Measurements from ENCODE around the gene NXPH1. TPM values are rescaled to one million over a fixed set of nuclear protein-coding genes. Genes with fewer than 3 reads are reported as not detected.

The NXPH1 gene
- polyA plus RNA-seq, 1 of the 3 experiments (the other 2 are of a cell fraction) = not detected

DNA sequence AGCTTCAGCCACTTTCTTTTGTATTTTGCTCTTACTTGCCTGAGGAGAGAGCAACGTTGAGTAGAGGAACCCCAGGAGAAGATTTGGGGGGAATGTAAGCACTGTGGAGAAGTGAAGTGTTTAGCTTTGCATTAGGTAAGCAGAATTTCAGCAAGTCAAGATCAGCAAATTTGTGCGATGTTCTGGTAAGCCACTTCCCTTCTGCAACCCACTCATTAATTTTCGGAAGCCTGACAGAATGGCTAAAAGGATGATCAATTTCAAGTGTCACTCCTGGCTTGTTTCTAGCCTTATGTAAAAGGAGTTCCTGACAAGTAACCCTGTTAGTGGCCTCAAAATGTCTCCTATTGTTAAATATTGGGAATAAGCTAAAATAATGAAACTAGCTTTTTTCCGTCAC lies 48.5 kb upstream of the NXPH1 start (continued):
- TF ChIP-seq, protein P1, sequence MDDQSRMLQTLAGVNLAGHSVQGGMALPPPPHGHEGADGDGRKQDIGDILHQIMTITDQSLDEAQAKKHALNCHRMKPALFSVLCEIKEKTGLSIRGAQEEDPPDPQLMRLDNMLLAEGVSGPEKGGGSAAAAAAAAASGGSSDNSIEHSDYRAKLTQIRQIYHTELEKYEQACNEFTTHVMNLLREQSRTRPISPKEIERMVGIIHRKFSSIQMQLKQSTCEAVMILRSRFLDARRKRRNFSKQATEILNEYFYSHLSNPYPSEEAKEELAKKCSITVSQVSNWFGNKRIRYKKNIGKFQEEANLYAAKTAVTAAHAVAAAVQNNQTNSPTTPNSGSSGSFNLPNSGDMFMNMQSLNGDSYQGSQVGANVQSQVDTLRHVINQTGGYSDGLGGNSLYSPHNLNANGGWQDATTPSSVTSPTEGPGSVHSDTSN (IDR thresholded peaks at IDR 0.05) = no peak
- no peak for TF ChIP-seq TEAD4 (IDR thresholded peaks at IDR 0.05; ENCODE audit: borderline replicate concordance, insufficient read depth)
- no peak for TF ChIP-seq RXRA (IDR thresholded peaks at IDR 0.05; ENCODE audit: borderline replicate concordance, low read depth)
- no peak for TF ChIP-seq RCOR1 (IDR thresholded peaks at IDR 0.05; ENCODE audit: low read length)

DNA sequence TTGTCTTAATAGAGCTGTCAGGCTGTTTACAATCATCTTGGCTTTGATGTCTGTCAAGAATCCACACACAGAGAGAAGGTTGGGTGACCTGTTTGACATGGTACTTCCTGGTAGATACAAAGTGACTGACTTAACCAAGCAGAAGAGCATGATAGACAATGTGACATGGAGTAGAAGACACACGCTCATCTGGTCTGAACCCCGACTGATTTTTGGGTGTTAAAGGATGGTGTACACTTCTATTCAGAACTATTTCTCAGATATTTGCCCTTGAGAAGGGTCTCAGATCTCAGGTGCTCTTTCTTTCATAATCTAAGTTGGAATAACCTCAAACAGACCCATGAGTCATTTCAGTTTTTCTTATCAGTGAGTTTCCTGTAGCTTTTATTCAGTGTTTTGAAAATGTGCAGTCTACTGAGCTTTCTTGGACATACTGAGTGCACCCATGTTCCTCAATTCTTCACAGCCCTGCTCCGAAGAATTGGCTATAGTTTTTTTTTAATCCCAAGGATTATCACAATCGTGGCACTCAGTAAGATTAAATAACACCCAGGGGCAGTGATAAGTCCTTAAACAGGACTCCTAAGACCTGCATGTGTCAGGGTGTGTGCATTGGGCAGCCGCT lies 46.4 kb upstream of the NXPH1 start:
- no peaks in the 10 kb centered on the region for H3K36me3 ChIP-seq (replicated peaks in 1 of 2; ENCODE audit: control insufficient read depth in 1 of 2, insufficient read depth in 2 of 2, low read length in 1 of 2)
- 22% methylated on average over 5 of the region's 5 CpGs for WGBS (ENCODE audit: low lambda C conversion rate)
- no peak overlapping the region for H3K4me3 ChIP-seq (ENCODE audit: low read depth in 2 of 2, low read length in 1 of 2)
- no peaks in the 10 kb centered on the region for H4K20me1 ChIP-seq (ENCODE audit: insufficient read depth)
- TF ChIP-seq POLR2AphosphoS5 (IDR thresholded peaks at IDR 0.05; ENCODE audit: low read depth, low read length) (no peak), TAF1 (IDR thresholded peaks at IDR 0.05; ENCODE audit: borderline replicate concordance, low read depth, low read length) (no peak), FOXJ3 (CRISPR knock-in tag; IDR thresholded peaks at IDR 0.05) (no peak), EZH2phosphoT487 (IDR thresholded peaks at IDR 0.05; ENCODE audit: borderline replicate concordance, low read depth) (no peak), GATA2 (CRISPR knock-in tag; IDR thresholded peaks at IDR 0.05) (no peak), RFX5 (IDR thresholded peaks at IDR 0.05; ENCODE audit: low read length) (no peak), RCOR1 (IDR thresholded peaks at IDR 0.05; ENCODE audit: low read length) (no peak)
- TF ChIP-seq, protein P2, sequence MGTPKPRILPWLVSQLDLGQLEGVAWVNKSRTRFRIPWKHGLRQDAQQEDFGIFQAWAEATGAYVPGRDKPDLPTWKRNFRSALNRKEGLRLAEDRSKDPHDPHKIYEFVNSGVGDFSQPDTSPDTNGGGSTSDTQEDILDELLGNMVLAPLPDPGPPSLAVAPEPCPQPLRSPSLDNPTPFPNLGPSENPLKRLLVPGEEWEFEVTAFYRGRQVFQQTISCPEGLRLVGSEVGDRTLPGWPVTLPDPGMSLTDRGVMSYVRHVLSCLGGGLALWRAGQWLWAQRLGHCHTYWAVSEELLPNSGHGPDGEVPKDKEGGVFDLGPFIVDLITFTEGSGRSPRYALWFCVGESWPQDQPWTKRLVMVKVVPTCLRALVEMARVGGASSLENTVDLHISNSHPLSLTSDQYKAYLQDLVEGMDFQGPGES (IDR thresholded peaks at IDR 0.05; ENCODE audit: low read depth, low read length) = no peak
- TF ChIP-seq, protein P3, sequence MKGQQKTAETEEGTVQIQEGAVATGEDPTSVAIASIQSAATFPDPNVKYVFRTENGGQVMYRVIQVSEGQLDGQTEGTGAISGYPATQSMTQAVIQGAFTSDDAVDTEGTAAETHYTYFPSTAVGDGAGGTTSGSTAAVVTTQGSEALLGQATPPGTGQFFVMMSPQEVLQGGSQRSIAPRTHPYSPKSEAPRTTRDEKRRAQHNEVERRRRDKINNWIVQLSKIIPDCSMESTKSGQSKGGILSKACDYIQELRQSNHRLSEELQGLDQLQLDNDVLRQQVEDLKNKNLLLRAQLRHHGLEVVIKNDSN (IDR thresholded peaks at IDR 0.05; ENCODE audit: borderline replicate concordance, low read depth) = no peak
- TF ChIP-seq, protein P1 (IDR thresholded peaks at IDR 0.05) = no peak
- TF ChIP-seq, protein P4, sequence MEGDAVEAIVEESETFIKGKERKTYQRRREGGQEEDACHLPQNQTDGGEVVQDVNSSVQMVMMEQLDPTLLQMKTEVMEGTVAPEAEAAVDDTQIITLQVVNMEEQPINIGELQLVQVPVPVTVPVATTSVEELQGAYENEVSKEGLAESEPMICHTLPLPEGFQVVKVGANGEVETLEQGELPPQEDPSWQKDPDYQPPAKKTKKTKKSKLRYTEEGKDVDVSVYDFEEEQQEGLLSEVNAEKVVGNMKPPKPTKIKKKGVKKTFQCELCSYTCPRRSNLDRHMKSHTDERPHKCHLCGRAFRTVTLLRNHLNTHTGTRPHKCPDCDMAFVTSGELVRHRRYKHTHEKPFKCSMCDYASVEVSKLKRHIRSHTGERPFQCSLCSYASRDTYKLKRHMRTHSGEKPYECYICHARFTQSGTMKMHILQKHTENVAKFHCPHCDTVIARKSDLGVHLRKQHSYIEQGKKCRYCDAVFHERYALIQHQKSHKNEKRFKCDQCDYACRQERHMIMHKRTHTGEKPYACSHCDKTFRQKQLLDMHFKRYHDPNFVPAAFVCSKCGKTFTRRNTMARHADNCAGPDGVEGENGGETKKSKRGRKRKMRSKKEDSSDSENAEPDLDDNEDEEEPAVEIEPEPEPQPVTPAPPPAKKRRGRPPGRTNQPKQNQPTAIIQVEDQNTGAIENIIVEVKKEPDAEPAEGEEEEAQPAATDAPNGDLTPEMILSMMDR (IDR thresholded peaks at IDR 0.05) = no peak
- TF ChIP-seq, protein P5, sequence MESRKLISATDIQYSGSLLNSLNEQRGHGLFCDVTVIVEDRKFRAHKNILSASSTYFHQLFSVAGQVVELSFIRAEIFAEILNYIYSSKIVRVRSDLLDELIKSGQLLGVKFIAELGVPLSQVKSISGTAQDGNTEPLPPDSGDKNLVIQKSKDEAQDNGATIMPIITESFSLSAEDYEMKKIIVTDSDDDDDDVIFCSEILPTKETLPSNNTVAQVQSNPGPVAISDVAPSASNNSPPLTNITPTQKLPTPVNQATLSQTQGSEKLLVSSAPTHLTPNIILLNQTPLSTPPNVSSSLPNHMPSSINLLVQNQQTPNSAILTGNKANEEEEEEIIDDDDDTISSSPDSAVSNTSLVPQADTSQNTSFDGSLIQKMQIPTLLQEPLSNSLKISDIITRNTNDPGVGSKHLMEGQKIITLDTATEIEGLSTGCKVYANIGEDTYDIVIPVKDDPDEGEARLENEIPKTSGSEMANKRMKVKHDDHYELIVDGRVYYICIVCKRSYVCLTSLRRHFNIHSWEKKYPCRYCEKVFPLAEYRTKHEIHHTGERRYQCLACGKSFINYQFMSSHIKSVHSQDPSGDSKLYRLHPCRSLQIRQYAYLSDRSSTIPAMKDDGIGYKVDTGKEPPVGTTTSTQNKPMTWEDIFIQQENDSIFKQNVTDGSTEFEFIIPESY (IDR thresholded peaks at IDR 0.05; ENCODE audit: borderline replicate concordance, low read depth) = no peak
- no peak overlapping the region for H3K27ac ChIP-seq (ENCODE audit: low read depth in 2 of 2, low read length in 1 of 2)
- ChIA-PET POLR2A (no interaction called here), CTCF (interaction anchor here (1.6 kb wide), 1 partner anchor 10 kb away, joined by 4 read pairs; no protein-coding TSS in a partner anchor)
- H3K9ac ChIP-seq = no peak overlapping the region
- H2AFZ ChIP-seq (ENCODE audit: low read depth) = no peak overlapping the region
- H3K9me3 ChIP-seq = no peaks in the 10 kb centered on the region
- H3K4me1 ChIP-seq (ENCODE audit: control insufficient read depth in 1 of 2, insufficient read depth in 2 of 2, low read depth in 1 of 2, low read length in 1 of 2) = peaks cover 0 to 3% of the 10 kb centered on the region in 2 experiments; a peak in 1 of 4 replicates
- H3K79me2 ChIP-seq (ENCODE audit: insufficient read depth) = no peaks in the 10 kb centered on the region
- H3K27me3 ChIP-seq (ENCODE audit: insufficient read depth) = no peaks in the 10 kb centered on the region
- no peaks in the 10 kb centered on the region for H3F3A ChIP-seq (replicated peaks; ENCODE audit: insufficient read depth)
- no peak for DNase-seq
- no peaks in the 10 kb centered on the region for H3K9me2 ChIP-seq
- H3K4me2 ChIP-seq = no peak overlapping the region

All from SK-N-SH (cell line).